Activated CD4-positive, alpha-beta T cell treated with anti-CD3 and anti-CD28 coated beads, Interleukin-10, Interleukin-2, amounts not matched to agents 100 ng/mL and 50 ng/mL, durations not matched to agents 16 hours and 8 hours (primary cell): ENCODE data around the gene PTRH2.

Source experiments
- DNase-seq: peaks from one replicate; pipeline ENCODE4 v3.0.0-alpha.2; 2020

PTRH2 gene

DNA sequence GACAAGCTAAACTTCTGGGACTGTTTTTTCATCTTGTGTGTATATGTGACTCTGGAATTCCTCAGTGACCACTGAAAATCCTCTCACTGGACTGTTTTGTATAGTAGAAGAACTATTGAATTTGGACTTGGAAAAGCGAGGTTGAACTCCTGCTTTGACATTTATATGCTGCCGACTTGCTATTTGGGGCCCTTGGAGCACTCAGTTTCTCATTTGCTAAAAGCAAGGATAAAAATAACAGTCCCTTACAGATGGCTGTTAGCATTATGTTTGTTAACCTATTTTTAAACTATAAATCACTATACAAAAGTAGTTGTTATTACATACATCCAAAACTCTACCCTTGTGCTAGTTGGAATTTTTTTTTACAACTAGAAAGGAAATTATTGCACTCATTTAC is 9.2 kb upstream of the PTRH2 start:
- no peak for DNase-seq

DNA sequence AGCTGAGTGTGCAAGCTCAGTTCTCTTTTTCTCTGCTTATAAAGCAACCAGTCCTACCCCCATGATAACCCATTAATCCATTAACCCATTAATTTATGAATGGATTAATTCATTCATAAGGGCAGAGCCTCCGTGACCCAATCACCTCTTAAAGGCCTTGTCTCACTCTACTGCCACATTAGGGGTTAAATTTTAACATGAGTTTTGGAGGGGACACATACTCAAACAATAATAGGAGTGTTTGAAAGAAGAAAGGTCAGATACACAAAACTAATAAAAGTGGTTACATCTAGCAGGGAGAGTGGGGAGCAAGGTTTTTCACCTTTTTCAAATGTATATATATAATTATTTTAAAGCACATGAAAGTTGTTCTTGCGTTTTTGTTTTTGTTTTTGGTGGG is 7.0 kb upstream of the PTRH2 start:
- no peak for DNase-seq

DNA sequence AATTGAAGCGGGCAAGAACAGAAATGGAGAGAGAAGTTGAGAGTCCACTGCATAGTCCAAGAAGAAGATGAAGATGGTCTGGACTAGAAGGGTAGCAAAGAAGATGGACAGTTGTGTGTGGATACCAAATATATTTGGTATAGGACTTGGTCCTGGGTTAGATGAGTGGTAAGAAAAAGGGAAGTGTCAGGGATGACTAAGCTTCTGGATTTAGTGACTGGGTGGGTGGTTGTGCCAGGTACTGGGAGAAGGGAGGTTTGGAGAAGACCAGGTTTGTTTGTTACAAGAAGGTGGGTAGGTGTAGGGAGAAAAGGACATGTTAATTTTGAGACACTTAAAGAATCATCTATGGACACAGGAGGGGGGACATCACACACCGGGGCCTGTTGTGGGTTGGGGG is 5.6 kb upstream of the PTRH2 start:
- no peak for DNase-seq

DNA sequence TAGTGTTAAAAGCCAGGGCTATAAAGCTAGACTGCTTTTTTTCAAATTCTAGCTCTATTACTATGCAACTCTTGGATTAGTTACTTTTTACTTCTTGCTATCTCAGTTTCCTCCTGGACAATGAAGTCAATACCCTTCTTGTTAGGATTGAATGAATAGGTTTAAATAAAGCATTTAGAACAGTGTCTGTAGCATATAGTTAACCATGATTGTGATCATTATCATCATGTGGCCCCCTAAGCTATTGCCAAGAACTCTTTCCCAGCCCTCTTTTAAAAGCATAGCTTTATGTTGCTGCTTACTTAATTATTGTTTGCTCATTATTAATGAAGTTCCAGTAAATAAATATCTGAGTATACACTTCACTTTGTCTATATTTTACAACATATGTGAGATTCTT is 4.7 kb upstream of the PTRH2 start:
- no peak for DNase-seq

DNA sequence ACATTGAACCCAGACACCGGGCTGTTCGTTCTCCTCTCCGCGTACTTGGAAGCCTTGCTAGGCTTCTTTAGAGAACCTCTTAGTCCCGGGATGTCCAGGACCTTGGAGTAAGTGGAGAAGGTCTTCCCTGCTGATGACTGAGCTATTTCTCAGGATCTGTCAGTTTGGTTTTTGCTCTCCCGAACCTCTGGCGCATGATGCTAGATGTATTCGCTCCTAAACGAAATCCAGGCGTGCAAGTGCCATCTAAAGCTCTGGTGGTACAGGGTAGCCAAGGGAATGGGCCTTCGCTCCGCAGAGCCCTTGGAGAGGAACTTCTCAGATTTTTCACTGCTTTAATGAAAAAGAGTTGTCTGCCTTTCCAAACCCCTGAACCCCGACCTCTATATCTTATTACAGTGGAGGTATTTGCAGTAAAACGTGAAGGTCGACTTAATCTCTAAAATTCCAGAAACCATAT is 771 bp upstream of the PTRH2 start:
- DNase-seq = no peak

DNA sequence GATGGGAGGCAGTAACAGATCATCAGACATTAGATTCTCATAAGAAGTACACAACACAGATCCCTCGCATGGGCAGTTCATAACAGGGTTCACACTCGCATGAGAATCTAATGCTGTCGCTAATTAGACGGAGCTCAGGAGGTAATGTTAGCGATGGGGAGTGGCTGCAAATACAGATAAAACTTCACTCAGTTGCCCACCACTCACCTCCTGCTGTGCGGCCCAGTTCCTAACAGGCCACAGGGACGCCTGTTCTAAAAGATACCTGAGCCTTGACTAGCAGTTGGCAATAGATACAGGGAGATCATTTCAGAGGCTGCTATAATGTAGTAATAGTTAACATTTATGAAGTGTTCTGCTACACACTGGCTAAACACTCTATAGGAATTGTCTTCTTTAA is 4.9 kb downstream of the PTRH2 start:
- no peak for DNase-seq

DNA sequence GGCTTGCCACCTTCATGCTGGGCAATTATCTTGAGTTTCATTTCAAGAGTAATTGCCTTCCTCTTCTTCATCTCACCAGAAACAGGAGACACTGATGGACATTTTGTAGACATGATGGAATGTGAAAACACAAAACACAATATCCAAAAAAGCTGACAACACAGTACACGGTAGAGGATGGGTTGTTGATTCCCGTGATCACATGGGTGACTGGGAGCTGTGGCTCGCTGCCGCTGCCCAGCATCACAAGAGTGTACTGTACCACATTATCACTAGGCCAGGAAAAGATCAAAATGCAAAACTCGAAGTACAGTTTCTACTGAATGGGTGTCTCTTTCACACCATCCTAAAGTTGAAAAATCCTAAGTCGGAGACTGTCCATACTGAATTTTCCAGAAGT is 7.4 kb downstream of the PTRH2 start:
- no peak for DNase-seq

DNA sequence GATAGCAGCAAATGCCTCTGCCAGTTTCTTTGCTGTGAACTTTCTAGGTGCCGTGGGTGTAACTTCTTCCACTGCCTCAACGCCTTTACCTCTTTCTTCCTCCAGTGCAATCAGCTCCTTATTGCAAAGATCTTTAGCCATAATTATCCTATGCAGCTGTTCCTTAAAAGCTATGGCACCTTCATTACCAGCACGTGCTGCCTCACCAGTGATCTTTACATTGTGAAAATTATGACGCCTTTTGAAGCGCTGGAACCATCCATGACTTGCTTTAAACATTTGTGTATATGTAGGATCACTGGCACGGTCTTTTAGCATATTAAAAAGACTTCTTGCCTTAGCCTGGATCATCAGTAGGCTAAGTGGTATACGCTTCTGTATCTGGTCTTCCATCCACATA is 8.0 kb downstream of the PTRH2 start:
- no peak for DNase-seq

DNA sequence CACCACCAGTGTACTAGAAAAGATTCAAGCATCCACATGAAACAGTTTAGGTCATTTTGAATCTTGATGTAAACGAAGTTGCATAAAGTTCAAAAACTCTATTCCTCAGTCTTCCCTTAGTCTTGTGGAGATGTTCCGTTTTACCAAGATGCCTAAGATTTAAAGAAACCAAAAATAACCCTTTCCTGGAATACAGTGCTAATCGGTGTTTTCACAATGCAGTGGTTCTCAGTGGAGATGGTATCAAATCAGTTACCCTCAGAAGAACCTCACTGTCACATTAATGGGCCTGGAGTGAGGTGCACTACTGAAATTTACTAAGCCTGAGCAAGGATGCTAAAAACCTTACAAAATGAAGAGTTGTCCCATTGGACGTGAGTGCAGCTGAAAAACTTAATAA is 9.1 kb downstream of the PTRH2 start:
- no peak for DNase-seq

DNA sequence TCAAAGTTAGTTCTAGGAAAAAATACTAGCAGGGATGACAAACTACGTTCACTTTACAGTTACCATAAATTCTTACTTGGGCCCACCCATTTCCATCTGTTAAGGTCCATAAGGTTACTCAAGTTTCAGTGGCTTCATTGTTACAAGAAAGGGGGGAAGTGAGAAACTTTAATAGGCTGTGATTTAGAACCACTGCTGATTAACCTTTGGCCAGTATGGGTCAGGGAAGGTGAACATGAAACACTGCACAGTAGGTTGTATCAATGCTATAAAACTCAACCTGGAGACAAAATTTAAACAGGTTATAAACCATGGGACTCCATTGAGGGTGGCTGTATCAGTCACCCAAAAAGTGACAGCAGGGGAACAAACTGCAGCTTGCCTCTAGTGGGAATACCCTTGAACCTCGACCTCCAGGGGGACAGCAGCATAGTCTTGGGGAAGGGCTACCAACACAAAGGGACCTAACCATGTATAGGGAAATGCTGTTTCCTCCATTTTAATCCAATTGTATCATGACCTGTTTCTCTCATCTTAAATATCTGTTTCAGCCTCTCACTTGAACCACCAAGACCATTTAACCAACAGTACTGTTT is 10.4 kb downstream of the PTRH2 start:
- no peak for DNase-seq

DNA sequence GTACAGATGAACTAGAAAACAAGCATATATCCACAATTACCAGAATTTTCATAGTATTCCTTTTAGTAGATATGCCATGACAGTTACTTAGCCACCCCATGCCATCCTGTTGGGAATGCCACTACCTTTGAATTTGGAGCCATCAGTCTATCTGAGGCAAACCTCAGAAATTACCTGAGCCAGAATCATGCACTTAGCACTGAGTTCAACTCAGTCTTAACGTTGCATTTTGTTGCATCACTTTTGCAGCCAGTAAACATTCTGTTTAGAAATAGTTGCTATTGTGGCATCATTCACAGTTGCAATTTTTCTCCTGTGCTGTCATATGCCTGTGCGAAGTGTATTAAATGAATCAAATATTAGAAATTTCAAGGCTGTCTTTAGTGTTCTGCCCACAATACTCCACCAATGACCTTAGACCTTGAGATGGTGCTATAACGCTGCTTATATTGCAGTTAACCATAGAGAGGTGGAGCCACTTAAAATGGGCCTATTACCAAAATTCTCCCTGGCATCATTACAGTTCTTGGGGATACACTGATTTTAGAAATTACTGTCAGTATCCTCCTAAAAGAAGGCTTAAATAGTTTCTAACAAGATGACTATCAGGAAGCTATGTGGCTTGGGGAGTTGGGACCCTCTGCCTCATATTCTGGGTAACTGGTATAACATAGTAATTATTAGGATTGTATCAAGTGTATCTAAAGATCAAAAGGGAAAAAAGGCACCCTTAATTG is 11.1 kb downstream of the PTRH2 start:
- DNase-seq = no peak

DNA sequence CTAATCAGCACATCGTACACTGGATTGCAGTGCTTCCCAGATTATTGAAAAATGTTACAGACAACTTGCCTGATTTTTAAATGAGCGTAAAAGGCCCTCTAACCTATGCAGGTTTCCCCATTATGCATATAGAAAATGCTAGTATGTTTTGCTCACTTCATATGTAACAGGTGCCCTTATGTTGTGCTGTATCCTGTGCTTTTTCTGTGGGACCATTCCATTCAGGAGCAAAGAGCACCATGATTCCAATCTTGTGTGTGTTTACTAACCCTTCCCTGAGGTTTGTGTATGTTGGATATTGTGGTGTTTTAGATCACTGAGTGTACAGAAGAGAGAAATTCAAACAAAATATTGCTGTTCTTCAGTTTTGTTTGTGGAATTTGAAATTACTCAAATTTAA is 12.9 kb downstream of the PTRH2 start:
- no peak for DNase-seq

DNA sequence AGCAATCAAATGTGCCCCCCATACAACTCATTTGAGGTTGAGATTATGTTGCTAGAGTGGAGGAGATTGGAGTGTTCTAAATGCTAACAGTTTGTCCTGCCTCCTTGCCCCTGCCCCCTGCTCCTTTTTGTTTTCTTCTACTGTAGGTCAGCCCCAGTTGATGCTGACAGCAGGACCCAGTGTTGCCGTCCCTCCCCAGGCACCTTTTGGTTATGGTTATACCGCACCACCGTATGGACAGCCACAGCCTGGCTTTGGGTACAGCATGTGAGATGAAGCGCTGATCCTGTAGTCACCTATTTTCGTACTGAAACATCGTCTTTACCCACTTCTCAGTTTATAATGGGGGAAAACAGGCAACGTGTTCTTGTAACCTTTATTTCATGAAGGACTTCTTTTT is 13.6 kb downstream of the PTRH2 start:
- DNase-seq = no peak

DNA sequence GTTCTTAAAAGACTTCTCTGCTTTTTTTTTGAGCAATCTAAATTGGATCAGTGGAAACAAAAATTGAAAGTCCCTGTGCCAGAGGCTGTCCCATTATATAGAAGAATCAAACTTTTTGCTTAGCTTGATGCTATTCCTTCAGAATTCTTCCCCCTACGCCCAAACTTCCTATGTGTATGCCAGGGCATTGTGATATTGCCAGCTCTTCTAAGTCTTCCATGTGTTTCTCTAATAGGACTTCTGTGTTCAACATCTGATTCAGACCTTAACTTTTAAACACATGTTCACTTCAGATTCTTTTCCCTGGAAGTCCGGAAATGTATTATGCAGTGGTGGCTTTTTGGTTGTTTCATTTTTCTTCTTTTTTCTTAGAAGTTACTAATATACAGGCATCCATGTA is 18.7 kb downstream of the PTRH2 start:
- no peak for DNase-seq

DNA sequence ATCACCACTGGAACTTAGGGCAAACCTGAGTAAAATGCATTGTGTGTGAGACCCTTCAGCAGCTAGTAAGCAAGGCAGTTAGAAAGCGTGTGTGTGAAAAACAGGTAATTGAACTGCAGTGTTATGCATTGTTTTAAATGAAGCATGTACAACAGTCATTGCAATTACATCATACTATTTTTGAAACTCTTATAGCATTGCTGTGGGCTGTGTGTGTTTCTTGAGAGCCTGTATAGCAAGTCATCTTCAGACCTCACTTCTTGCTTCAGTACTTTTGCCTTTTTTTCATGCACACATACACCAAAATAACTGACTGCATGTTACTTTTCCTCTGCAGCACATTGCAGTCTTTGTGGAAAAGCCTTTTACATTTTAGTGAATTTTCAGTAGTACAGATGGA is 19.2 kb downstream of the PTRH2 start:
- no peak for DNase-seq

DNA sequence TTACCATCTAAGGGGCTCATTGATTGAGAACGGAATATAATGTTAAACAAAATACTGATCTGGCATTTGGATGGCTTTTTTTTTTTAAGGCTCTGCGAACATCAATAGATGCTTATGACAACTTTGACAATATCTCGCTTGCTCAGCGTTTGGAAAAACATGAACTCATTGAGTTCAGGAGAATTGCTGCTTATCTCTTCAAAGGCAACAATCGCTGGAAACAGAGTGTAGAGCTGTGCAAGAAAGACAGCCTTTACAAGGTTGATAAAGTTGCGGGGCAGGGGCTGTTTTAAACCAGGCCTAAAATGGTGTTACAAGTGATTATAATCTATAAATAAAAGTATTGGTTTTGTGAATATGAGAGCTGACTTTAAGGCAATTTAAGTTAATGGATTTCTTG is 22.3 kb downstream of the PTRH2 start:
- no peak for DNase-seq

DNA sequence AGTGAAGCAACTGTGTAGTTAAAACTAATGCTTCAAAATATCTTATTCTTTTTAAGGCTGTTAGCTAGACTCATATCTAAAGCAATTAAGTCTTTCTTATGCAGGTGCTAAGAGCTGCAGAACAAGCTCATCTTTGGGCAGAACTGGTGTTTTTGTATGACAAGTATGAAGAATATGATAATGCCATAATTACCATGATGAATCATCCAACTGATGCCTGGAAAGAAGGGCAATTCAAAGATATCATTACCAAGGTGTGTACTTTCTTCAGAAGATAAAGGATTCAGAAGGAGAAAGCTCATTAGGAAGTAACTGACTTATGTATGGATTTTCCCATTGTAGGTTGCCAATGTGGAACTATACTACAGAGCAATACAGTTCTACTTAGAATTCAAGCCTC is 23.9 kb downstream of the PTRH2 start:
- DNase-seq = no peak

DNA sequence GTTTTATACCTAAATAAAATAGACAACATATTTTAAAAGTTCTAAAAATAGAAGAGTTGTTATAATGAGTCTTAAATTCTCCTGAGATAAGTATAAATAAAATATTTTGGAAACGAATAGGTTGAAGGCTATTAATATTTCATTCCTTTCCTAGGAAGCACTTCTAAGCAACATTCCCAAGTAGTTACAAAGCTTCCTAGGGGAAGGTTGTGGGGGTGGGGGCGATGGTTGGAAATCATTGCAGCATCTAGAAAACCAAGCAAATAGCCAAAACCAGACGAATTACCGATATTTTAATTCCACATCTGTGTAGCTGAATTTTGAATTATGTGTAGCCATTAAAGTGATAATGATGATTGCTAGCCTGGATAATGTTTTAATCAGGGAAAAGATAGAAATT is 26.9 kb downstream of the PTRH2 start:
- DNase-seq = no peak

DNA sequence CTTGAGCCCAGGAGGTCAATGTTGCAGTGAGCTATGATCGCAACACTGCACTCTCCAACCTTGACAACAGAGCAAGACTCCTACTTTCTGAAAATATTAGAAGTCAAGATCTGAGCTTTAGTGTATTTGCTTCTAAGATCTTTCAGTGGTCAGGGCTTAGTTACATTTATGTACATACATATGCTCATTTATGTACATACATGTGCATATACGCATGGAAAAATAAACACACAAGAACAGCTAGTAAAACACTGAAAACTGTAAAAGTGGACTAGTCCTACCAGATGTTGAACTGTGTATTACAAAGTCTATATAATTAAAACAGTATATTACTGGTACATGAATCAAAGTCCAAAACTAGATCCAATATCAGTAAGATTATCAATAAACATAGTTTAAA is 28.3 kb downstream of the PTRH2 start:
- no peak for DNase-seq

DNA sequence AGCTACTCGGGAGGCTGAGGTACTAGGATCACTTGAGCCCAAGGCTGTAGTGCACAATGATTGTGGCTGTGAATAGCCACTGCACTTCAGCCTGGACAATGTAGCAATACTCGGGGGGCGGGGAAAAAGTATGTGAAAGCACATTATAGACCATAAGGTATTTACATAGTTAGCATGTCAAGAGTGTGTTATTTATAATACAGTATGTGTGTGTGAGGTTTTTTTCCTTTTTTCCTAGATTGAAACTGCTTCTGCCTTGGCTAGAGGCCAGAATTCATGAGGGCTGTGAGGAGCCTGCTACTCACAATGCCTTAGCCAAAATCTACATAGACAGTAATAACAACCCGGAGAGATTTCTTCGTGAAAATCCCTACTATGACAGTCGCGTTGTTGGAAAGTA is 30.5 kb downstream of the PTRH2 start:
- no peak for DNase-seq

DNA sequence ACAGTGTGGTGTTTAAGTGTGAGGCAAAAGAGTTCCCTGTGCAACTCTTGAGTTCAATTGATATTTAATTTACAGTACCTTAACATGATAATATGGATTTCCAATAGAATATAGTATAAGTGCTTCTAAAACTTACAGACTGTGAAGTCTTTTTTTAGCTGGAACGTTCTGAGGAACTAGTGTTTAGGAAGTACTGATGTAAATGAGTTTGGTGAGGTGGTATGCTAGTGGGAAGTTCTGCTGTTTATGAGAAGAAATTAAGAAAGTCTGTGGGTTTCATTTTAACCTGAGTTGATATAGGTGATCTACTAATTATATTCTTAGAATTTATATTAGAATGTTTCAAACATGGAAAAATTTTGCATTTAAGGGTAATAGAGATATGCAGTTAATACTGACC is 32.0 kb downstream of the PTRH2 start:
- DNase-seq = no peak

DNA sequence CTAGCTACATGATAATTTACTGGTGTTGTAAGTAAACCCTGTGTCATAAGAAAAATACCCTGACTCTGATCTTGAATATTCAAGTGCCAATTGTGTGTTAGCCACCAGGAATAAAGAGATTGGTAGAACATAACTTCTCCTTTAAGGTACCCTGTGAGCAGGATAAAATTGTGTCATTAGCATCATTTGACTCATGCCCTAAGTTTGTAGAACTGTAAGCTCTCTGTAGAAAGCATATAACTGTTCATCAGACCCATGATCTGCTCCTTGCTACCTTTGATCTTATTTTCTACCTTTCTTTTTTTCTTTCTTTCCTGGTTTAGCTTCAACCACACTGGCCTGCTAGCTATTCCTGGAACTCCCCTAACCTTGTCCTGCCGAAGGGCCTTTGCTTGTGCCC is 35.8 kb downstream of the PTRH2 start:
- DNase-seq = no peak

DNA sequence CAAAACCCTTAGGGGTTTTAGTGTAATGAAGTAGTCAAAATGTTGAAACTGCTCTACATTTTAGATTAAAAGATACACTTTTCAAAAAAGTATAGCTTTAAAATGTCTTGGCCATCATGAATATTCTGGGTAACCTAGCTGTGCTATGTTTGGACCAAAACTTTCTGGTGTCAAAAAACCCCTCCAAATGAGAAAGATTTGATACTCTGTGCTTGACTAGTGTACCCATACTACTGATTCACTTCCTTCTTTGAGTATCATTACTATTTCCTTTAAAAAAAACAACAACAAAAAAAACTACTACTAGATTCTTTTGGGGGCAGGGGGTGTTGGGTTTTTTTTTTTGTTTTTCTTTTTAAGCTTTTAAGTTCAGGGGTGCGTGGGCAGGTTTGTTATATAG is 37.3 kb downstream of the PTRH2 start:
- DNase-seq = no peak

DNA sequence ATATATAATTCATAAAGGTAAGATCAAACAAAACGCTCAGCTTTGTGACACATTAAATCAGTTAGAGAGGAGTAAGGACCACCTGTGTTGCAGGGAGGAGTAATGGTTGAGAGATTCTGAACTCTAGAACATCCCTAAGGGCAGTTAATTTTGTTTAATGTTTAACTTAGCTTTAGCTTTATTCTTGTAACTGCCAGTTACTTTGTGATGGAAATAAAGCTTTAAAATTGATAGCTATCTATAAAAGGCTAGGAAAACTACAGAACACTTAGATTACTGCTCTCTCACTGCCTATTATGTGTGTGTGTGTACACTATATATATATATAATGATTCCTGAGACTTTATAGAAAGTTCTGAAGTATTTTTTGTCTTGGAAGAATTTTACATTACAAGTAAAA is 37.8 kb downstream of the PTRH2 start:
- DNase-seq = no peak

DNA sequence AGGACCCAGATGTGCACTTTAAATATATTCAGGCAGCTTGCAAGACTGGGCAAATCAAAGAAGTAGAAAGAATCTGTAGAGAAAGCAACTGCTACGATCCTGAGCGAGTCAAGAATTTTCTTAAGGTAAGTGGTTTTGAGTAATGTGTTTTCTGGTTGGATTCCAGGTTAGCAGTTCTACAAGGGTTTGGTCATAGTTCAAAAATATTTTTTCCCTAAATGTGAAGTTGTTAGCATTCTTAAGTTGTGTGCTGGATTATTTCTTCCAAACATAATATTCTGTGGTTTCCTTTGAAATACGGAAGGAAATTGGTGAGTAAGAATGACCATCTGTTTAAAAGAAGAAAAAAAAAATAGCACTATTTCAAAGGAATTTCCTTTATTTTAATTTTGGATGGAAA is 38.4 kb downstream of the PTRH2 start:
- DNase-seq = no peak
